ENCODE measurements around the gene ABO.

GRCh38 chr9:133238272-133238850 lies 36.6 kb downstream of the ABO start:
- TF ChIP-seq POLR2A (IDR thresholded peaks at IDR 0.05; ENCODE audit: low read depth, low read length): no peak
- TF ChIP-seq POLR2AphosphoS5 (IDR thresholded peaks at IDR 0.05; ENCODE audit: low read depth, low read length): no peak
